Neural crest cell (in vitro differentiated cells): ENCODE data around the gene SPAG17. TPM values are rescaled to one million over a fixed set of nuclear protein-coding genes. Genes with fewer than 3 reads are reported as not detected.

Source experiments
- DNase-seq: peaks from one replicate; pipeline ENCODE4 v3.0.0; 2021; ENCODE audit warnings: low read depth, mixed read lengths, low spot score
- H3K27ac Mint-ChIP-seq: one replicate; pipeline ENCODE4 v1.8.0; 2021; ENCODE audit warnings: mild to moderate bottlenecking, mixed read lengths; ENCODE audit not compliant: unreplicated experiment
- H3K27me3 Mint-ChIP-seq: 2 replicates; pipeline ENCODE4 v1.8.0; 2021; ENCODE audit warnings: low read depth, mild to moderate bottlenecking, mixed read lengths
- H3K36me3 Mint-ChIP-seq: 2 replicates; pipeline ENCODE4 v1.8.0; 2021; ENCODE audit warnings: low read depth, mild to moderate bottlenecking, mixed read lengths
- H3K4me1 Mint-ChIP-seq: 2 replicates; pipeline ENCODE4 v1.8.0; 2021; ENCODE audit warnings: mixed read lengths
- H3K4me3 Mint-ChIP-seq: one replicate; pipeline ENCODE4 v1.8.0; 2021; ENCODE audit warnings: mild to moderate bottlenecking, mixed read lengths
- H3K9me3 Mint-ChIP-seq: 2 replicates; pipeline ENCODE4 v1.8.0; 2021; ENCODE audit warnings: mixed read lengths
- total RNA-seq: library from RNA; stranded (reverse); gene quantifications from 2 replicates; pipeline ENCODE4 v1.2.1, GENCODE V29; 2021
- TF ChIP-seq, protein P1 (sequence below): fragments of 200-600 bp; sonication (generic); conservative IDR thresholded peaks from 2 replicates; pipeline ENCODE4 v1.5.0; 2021; ENCODE audit warnings: antibody characterized with exemption, mild to moderate bottlenecking

SPAG17 gene
- total RNA-seq, 1 donor from 2014 or later: 1.5 TPM

DNA sequence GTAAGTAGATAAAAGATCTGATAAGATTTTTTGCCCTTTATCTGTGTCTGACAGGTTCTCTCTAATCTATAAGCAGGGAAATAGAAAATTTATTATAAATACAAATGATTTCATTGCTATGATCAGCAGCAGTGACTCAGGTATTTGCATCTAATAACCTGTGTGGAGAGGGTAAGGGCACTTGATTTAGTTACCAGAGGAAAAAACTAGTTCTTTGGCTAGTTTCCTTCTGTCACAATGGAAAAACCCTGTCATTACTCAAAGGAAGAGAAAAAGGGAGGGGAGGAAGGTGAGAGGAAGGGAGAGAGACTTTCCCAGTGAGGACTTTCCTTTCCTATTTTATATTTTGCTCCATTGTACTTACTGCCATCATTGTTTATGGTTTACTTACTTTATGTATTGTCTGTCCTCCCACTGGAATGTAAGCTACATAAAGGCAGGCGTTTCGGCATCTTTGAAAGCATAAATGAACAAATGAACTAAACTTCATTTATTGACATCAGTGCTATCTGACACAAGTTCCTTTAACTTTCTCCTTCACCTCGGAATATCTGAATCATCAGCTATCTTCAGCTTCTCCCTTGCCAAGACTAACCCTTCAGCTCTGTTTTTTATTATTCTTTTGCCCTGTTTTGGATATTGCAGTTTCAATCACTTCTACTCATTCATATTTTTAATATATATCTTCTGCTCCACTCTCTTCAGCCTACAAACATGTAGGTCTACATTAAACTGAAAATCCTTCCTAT lies 220.6 kb downstream of the SPAG17 start:
- DNase-seq: no peak
- H3K4me1 Mint-ChIP-seq: peaks cover 5% of the 10 kb centered on the region
- no peaks in the 10 kb centered on the region for H3K9me3 Mint-ChIP-seq
- no peak overlapping the region for H3K4me3 Mint-ChIP-seq
- no peak overlapping the region for H3K27ac Mint-ChIP-seq
- TF ChIP-seq, protein P1, sequence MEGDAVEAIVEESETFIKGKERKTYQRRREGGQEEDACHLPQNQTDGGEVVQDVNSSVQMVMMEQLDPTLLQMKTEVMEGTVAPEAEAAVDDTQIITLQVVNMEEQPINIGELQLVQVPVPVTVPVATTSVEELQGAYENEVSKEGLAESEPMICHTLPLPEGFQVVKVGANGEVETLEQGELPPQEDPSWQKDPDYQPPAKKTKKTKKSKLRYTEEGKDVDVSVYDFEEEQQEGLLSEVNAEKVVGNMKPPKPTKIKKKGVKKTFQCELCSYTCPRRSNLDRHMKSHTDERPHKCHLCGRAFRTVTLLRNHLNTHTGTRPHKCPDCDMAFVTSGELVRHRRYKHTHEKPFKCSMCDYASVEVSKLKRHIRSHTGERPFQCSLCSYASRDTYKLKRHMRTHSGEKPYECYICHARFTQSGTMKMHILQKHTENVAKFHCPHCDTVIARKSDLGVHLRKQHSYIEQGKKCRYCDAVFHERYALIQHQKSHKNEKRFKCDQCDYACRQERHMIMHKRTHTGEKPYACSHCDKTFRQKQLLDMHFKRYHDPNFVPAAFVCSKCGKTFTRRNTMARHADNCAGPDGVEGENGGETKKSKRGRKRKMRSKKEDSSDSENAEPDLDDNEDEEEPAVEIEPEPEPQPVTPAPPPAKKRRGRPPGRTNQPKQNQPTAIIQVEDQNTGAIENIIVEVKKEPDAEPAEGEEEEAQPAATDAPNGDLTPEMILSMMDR: no peak
- H3K36me3 Mint-ChIP-seq: peaks cover 6% of the 10 kb centered on the region
- H3K27me3 Mint-ChIP-seq: no peaks in the 10 kb centered on the region

DNA sequence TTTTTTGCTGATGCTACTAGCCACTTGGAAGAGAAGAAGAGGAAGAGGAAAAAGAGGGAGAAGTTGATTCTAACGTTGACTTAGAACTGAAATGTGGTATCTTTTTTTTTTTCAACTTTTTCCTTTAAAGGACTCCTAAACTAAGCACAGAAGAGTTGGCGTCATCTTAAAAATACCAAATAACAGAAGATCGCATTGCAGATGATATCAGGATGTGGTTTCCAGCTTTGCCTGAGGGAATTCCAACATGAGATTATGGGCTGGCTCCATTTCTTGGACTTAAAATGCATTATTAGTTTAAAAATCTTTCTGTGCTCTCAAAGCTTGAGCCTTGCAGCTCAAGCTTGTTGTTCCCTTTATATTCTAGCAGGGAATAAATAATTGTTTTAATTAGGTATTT lies 225.7 kb downstream of the SPAG17 start:
- Mint-ChIP-seq H3K4me1 (no peaks in the 10 kb centered on the region), H3K27ac (no peak overlapping the region), H3K27me3 (no peaks in the 10 kb centered on the region), H3K36me3 (peaks cover 6% of the 10 kb centered on the region), H3K4me3 (no peak overlapping the region), H3K9me3 (no peaks in the 10 kb centered on the region)
- no peak for DNase-seq
- TF ChIP-seq, protein P1: no peak

DNA sequence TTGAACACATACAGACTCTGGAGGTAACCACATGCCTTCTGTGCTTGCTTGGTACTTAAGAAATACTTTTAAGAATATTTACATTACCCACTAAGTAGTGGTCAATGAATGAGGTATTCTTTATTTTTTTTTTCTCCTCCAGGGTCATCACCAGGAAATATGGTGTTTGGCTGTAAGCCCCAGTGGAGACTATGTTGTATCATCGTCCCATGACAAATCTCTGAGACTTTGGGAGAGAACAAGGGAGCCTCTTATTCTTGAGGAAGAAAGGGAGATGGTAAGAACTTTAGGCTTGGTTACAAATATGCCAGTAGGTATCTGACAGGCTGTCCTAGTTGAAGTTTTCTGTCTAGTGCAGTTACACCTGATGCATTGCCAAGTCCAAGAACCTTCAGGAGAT lies 232.6 kb downstream of the SPAG17 start:
- Mint-ChIP-seq H3K4me3 (no peak overlapping the region), H3K9me3 (no peaks in the 10 kb centered on the region), H3K27me3 (no peaks in the 10 kb centered on the region), H3K36me3 (peaks cover 12% of the 10 kb centered on the region), H3K4me1 (no peaks in the 10 kb centered on the region), H3K27ac (no peak overlapping the region)
- TF ChIP-seq, protein P1: no peak
- DNase-seq: no peak

DNA sequence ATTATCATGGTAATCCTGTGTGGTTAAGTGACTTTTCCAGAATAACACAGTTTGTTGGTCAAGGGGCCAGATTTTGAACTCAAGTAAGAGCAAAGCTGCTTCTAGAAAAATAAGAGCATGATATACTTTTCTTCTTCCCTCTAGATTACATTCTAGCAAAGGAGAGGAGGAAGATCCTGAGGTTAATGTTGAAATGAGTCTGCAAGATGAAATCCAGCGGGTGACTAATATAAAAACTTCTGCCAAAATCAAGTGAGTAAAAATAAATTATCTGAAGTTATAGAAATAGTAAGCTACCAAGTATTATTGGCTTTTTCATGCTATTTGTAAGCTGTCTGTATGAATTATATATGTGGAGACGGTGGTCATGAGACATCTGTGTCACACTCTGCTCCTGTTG lies 242.7 kb downstream of the SPAG17 start:
- TF ChIP-seq, protein P1: no peak
- H3K4me3 Mint-ChIP-seq: no peak overlapping the region

DNA sequence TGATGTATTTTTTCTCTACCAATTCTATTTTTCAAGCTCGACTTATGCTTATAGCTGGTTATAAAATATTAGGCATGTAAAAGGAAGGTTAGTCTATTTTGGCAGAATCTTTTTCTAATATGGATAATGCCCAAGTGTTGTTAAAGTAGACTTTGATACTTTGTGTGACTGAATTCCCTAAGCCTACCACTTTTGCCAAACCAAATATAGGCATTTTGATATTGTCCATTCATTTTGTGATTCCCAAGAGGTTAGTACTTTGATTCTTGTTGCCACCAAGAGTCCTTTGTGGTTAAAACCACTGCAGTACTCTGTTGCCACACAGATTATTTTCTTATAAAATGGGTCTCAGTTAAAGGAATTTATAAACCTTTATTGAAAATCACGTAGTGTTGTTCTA lies 251.3 kb downstream of the SPAG17 start:
- no peak for DNase-seq
- H3K27me3 Mint-ChIP-seq: no peaks in the 10 kb centered on the region
- TF ChIP-seq, protein P1: no peak
- no peak overlapping the region for H3K27ac Mint-ChIP-seq
- H3K4me3 Mint-ChIP-seq: no peak overlapping the region
- peaks cover 33% of the 10 kb centered on the region for H3K4me1 Mint-ChIP-seq
- H3K36me3 Mint-ChIP-seq: peaks cover 7% of the 10 kb centered on the region
- H3K9me3 Mint-ChIP-seq: no peaks in the 10 kb centered on the region

More for the DNA sequence above, 242.7 kb downstream of the SPAG17 start:
- Mint-ChIP-seq H3K36me3 (peaks cover 20% of the 10 kb centered on the region), H3K27me3 (no peaks in the 10 kb centered on the region), H3K27ac (no peak overlapping the region), H3K4me1 (no peaks in the 10 kb centered on the region), H3K9me3 (no peaks in the 10 kb centered on the region)
- no peak for DNase-seq
